Fibroblast of villous mesenchyme (primary cell): ENCODE measurements around the gene ZNF775. TPM values are rescaled to one million over a fixed set of nuclear protein-coding genes. Genes with fewer than 3 reads are reported as not detected.

Source experiments
- DNase-seq: peaks from one replicate; pipeline ENCODE4 v3.0.0-alpha.2; 2010; ENCODE audit warnings: low read depth
- H3K4me3 ChIP-seq: 2 replicates; pipeline ENCODE4 v1.5.1; 2011; ENCODE audit warnings: low read depth, mild to moderate bottlenecking, low read length
- CTCF ChIP-seq: IDR thresholded peaks from 2 replicates; pipeline ENCODE4 v1.5.1; 2012; ENCODE audit warnings: low read depth, mild to moderate bottlenecking, low read length; ENCODE audit not compliant: insufficient read depth
- total RNA-seq: library from RNA; depleted of rRNA; stranded (reverse); fragments of >200 nt; gene quantifications from 2 replicates; pipeline ENCODE4 v1.2.3, GENCODE V29; 2012

The ZNF775 gene
- total RNA-seq, 1 donor: 3.0 TPM

DNA sequence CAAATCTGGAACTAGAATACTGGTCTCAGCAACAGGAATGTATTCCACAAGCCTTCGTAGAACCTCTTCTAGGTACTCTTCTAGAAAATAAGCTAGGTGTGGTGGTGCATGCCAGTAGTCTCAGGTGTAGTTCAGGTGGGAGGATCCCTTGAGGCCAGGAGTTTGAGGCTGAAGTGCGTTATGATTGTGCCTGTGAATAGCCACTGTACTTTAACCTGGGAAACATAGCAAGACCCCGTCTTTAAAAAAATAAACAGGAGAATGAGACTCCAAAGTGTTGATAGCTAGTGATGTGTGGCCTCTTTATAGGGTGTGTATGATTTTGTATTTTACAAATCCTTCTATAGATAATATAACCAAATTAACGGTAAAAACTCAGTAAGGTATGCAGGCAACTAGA lies 1.5 kb upstream of the ZNF775 start:
- TF ChIP-seq CTCF: no peak
- no peak overlapping the region for H3K4me3 ChIP-seq
- DNase-seq: no peak

DNA sequence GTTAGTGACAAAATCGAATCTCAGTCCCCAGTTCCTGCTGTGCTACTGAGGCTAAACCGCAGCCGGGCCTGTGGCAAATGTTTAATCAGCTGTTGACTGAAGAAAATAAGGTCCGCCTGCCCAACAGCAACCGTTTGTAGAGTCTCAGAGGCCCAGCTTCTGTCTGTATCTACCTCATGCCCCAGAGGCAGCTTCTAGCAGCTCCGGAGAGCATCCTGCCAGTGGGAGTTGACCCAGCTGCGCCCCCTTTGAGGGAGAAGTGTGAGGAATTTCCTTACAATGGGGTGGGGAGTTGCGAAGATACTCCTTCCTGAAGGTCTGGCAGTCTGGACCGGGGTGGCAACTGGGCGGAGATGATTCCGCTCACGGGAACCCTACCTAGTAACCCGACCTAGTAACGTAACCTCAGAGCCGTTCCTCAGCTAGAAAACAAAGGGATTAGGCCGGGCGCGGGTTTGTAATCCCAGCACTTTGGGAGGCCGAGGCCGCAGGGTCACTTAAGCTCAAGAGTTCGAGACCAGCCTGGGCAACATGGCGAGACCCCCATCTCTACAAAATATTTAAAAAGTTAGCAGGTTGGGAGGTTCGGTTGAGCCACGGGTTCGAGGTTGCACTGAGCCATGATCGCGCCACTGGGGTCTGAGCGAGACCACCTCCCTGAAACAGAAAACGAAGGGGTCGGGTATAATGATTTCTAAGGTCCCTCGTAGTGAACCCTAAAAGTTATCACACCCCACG lies 846 bp upstream of the ZNF775 start:
- DNase-seq: peak; percentile 74
- peak overlapping the region; percentile 73 for H3K4me3 ChIP-seq
- TF ChIP-seq CTCF: peak; percentile 36

DNA sequence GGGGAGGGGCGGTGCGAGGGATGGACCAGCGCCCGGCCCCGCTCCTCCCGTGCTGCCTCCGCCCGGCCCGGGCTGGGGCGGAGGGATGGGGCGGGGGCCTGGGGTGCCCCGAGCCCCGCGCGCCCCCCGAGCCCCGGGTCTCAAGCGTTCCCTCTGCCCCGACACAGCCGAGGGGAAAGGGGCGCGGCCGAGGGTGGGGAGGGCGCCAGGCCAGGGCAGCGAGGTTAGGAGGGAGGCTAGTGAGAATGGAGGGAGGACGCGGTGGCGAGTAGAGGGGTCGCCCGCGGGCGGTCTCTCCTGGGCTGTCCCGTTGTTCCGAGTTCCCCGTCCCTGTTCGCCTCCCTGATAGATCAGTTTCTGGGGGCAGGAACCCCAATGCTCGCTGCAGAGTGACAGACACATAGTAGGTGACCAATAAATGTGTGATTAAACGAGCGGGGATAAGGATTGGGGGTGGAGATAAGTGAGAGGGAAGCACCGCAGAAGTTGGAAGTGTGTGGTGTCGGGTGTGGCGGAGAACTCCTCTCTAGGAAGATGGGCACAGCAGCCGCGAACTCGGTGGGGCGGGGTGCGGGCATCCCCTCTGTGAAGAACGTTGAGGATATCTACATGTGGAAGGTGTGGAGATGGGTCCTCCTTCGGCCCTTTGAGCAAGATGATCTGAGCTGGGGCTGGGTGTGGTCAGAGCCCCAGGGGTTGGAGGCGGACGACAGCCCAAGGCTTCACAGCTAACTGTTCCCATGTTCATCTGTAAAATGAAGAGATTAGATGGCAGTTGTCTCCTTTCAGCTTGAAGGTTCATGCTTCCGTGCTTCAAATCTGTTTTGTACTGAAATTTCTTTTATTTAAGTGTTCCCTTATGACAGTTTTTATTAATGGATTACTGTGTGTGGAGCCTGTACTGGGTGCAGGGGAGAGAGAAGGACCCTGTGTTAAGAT lies 580 bp downstream of the ZNF775 start:
- no peak for DNase-seq
- TF ChIP-seq CTCF: no peak
- H3K4me3 ChIP-seq: peak overlapping the region; percentile 88

- no peak for TF ChIP-seq CTCF
- peak overlapping the region; percentile 88 for H3K4me3 ChIP-seq
- DNase-seq: no peak
These were observed 1.3 kb downstream of the ZNF775 start for GRCh38 chr7:150380463-150380862.

GRCh38 chr7:150381096-150381495 lies 2.0 kb downstream of the ZNF775 start:
- no peak for DNase-seq
- H3K4me3 ChIP-seq: no peak overlapping the region
- no peak for TF ChIP-seq CTCF

DNA sequence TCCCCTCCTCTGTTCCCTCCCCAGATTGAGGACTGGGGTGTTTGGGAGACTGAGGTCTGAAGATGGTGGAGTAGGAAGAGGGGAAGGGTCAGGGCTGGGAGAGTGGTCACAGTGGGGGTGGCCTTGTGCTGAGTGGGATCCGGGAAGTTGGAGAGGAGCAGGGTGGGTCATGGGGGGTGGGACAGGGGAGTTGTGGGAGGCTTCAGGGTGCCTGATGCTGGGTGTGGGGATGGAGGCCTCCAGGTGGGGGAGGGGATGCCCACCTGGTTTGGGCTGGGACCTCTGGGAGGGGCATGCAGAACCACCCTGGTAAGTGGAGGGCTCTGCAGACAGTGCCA lies 2.6 kb downstream of the ZNF775 start:
- no peak overlapping the region for H3K4me3 ChIP-seq
- TF ChIP-seq CTCF: no peak
- DNase-seq: no peak
